GM12878 (cell line): Measurements from ENCODE around the gene HBA2. TPM values are rescaled to one million over a fixed set of nuclear protein-coding genes. Genes with fewer than 3 reads are reported as not detected.

Source experiments
- ATAC-seq: fragments of 200-7000 bp; cut with Tn5 transposase; 3 replicates; pipeline ENCODE4 v1.9.1; 2020; ENCODE audit warnings: mild to moderate bottlenecking, moderate library complexity
- BruUV-seq: library from RNA; stranded (reverse); fragments of 400-500 nt; replicated peaks from 2 replicates; lab custom pipeline; 2021; lab: Mats Ljungman, UMichigan
- CTCF ChIA-PET: fragments of 300-600 bp; sonication (Branson Sonifier 250); formaldehyde crosslinking; extraction: SDS; loops from one replicate; lab custom pipeline; 2021; ENCODE audit warnings: inconsistent platforms; lab: Yijun Ruan, JAX
- POLR2A ChIA-PET: fragments of 350-600 bp; formaldehyde crosslinking; extraction: SDS; loops from one replicate; lab custom pipeline; 2021; ENCODE audit warnings: inconsistent platforms; lab: Charles Lee
- RAD21 ChIA-PET: fragments of 300-600 bp; sonication (Branson Sonifier 250); formaldehyde crosslinking; loops from one replicate; lab custom pipeline; 2023; ENCODE audit warnings: antibody characterized with exemption; ENCODE audit not compliant: unreplicated experiment; lab: Charles Lee
- SMC1A ChIA-PET: fragments of 300-600 bp; sonication (Branson Sonifier 250); formaldehyde crosslinking; loops from one replicate; lab custom pipeline; 2023; ENCODE audit not compliant: unreplicated experiment, uncharacterized antibody; lab: Charles Lee
- DNase-seq: peaks from one replicate; pipeline ENCODE4 v3.0.0-alpha.2; 2011; ENCODE audit warnings: low read depth, low spot score
- FAIRE-seq: peaks from 3 replicates; lab custom pipeline; 2011; peaks lifted over from hg19 to GRCh38; lab: Jason Lieb, UNC
- H2AFZ ChIP-seq: 2 replicates; pipeline ENCODE4 v1.6.0; 2011; ENCODE audit warnings: low read depth, low read length, control low read depth; ENCODE audit not compliant: control insufficient read depth
- H3K27ac ChIP-seq: 2 replicates; pipeline ENCODE4 v1.5.1; 2011; ENCODE audit warnings: control low read depth; ENCODE audit not compliant: control insufficient read depth, insufficient read depth
- H3K27me3 ChIP-seq, 2 experiments: replicated peaks in 1 of 2; 2 replicates each; pipeline versions ENCODE4 v1.6.0 to v1.6.1; 2011; ENCODE audit warnings: low read length in 1 of 2; ENCODE audit not compliant: control insufficient read depth in 2 of 2, insufficient read depth in 2 of 2
- H3K36me3 ChIP-seq, 2 experiments: 2 replicates each; pipeline ENCODE4 v1.5.1; 2011; ENCODE audit warnings: low read length in 1 of 2; ENCODE audit not compliant: control insufficient read depth in 2 of 2, insufficient read depth in 2 of 2
- H3K4me1 ChIP-seq: 2 replicates; pipeline ENCODE4 v1.6.1; 2011; ENCODE audit warnings: mild to moderate bottlenecking, low read length, moderate library complexity, mixed read lengths; ENCODE audit not compliant: control insufficient read depth, insufficient read depth
- H3K4me2 ChIP-seq: 2 replicates; pipeline ENCODE4 v1.6.0; 2011; ENCODE audit warnings: control low read depth; ENCODE audit not compliant: control insufficient read depth, insufficient read depth
- H3K4me3 ChIP-seq: fragments of 200-600 bp; sonication (generic); 2 replicates; pipeline ENCODE4 v1.5.1; 2016
- H3K79me2 ChIP-seq: 2 replicates; pipeline ENCODE4 v1.6.0; 2011; ENCODE audit warnings: low read length; ENCODE audit not compliant: control insufficient read depth, insufficient read depth
- H3K9ac ChIP-seq: 2 replicates; pipeline ENCODE4 v1.8.0; 2011; ENCODE audit warnings: low read length, control low read depth, mixed read lengths; ENCODE audit not compliant: control insufficient read depth, insufficient read depth
- H3K9me3 ChIP-seq: replicated peaks from 3 replicates; pipeline ENCODE4 v1.5.1; 2011; ENCODE audit warnings: mild to moderate bottlenecking, low read length; ENCODE audit not compliant: control insufficient read depth, insufficient read depth
- H4K20me1 ChIP-seq: 2 replicates; pipeline ENCODE4 v1.6.0; 2011; ENCODE audit not compliant: control insufficient read depth, insufficient read depth
- BMI1 ChIP-seq: fragments of 450-650 bp; IDR thresholded peaks from 2 replicates; pipeline ENCODE4 v1.6.1; 2016; ENCODE audit warnings: mild to moderate bottlenecking, moderate library complexity, borderline replicate concordance
- CBX5 ChIP-seq: sonication (generic); IDR thresholded peaks from 2 replicates; pipeline ENCODE4 v1.6.1; 2016; ENCODE audit warnings: low read depth, moderate library complexity, mild to moderate bottlenecking, inconsistent platforms
- DPF2 ChIP-seq: fragments of 450-650 bp; IDR thresholded peaks from 2 replicates; pipeline ENCODE4 v1.6.1; 2017; ENCODE audit warnings: mild to moderate bottlenecking
- EP300 ChIP-seq, 2 experiments: fragments of 150-350 bp in 1 of 2; IDR thresholded peaks; 2 replicates each; pipeline ENCODE4 v1.6.1; 2011 to 2012; ENCODE audit warnings: low read depth in 2 of 2, low read length in 2 of 2, borderline replicate concordance in 1 of 2, improper control_type of control experiment in 1 of 2, inconsistent platforms in 1 of 2; ENCODE audit not compliant: control insufficient read depth in 1 of 2
- FOS ChIP-seq: IDR thresholded peaks from 3 replicates; pipeline ENCODE4 v1.6.1; 2011; ENCODE audit warnings: borderline replicate concordance; ENCODE audit not compliant: insufficient read length; ENCODE audit errors: extremely low read depth
- HDAC6 ChIP-seq: fragments of 200-600 bp; sonication (generic); IDR thresholded peaks from one replicate; pipeline ENCODE4 v1.8.0; 2017; ENCODE audit warnings: antibody characterized with exemption; ENCODE audit not compliant: unreplicated experiment
- MEF2A ChIP-seq: IDR thresholded peaks from 2 replicates; pipeline ENCODE4 v1.6.1; 2011; ENCODE audit warnings: low read depth, mild to moderate bottlenecking, low read length, moderate library complexity; ENCODE audit not compliant: insufficient read depth
- NFYA ChIP-seq: IDR thresholded peaks from 2 replicates; pipeline ENCODE4 v1.6.1; 2011; ENCODE audit warnings: low read depth, mild to moderate bottlenecking, low read length, improper control_type of control experiment, borderline replicate concordance
- POLR2AphosphoS5 ChIP-seq: IDR thresholded peaks from 2 replicates; pipeline ENCODE4 v1.6.1; 2011; ENCODE audit warnings: mild to moderate bottlenecking, low read length, inconsistent platforms
- POU2F2 ChIP-seq: IDR thresholded peaks from 3 replicates; pipeline ENCODE4 v1.6.1; 2011; ENCODE audit warnings: low read depth, mild to moderate bottlenecking, low read length, borderline replicate concordance
- RELA ChIP-seq: fragments of 450-650 bp; IDR thresholded peaks from 2 replicates; pipeline ENCODE4 v1.8.0; 2014; ENCODE audit warnings: borderline replicate concordance; ENCODE audit not compliant: partially characterized antibody
- SKIL ChIP-seq: fragments of 450-650 bp; IDR thresholded peaks from 2 replicates; pipeline ENCODE4 v1.6.1; 2017; ENCODE audit warnings: mild to moderate bottlenecking, low read depth, inconsistent platforms; ENCODE audit not compliant: poor library complexity, severe bottlenecking
- SMAD1 ChIP-seq: fragments of 450-650 bp; IDR thresholded peaks from 2 replicates; pipeline ENCODE4 v1.6.1; 2018; ENCODE audit warnings: mild to moderate bottlenecking, low read depth; ENCODE audit not compliant: partially characterized antibody
- SMARCA5 ChIP-seq: fragments of 450-650 bp; IDR thresholded peaks from 2 replicates; pipeline ENCODE4 v1.6.1; 2017; ENCODE audit warnings: mild to moderate bottlenecking
- SP1 ChIP-seq: IDR thresholded peaks from one replicate; pipeline ENCODE4 v1.6.1; 2011; ENCODE audit warnings: low read depth, low read length
- USF2 ChIP-seq: IDR thresholded peaks from 2 replicates; pipeline ENCODE4 v1.6.1; 2011; ENCODE audit warnings: low read depth, low read length, improper control_type of control experiment, borderline replicate concordance
- ZNF217 ChIP-seq: fragments of 450-650 bp; IDR thresholded peaks from 2 replicates; pipeline ENCODE4 v1.6.1; 2017; ENCODE audit warnings: antibody characterized with exemption, mild to moderate bottlenecking
- WGBS: methylation state at CpG from one replicate; pipeline ENCODE4 v1.1.6; 2016; ENCODE audit warnings: low lambda C conversion rate; ENCODE audit not compliant: insufficient replicate concordance, insufficient coverage; ENCODE audit errors: missing lambda C conversion rate; 5-methylcytosine and 5-hydroxymethylcytosine counted together
- in situ Hi-C: fragments of 300-500 bp; cut with MboI; formaldehyde crosslinking; loops from 9 replicates; pipeline ENCODE4 v1.14.3; 2018; ENCODE audit warnings: mixed read lengths
- intact Hi-C: fragments of 100-400 bp; cut with micrococcal nuclease; formaldehyde crosslinking; loops from one replicate; pipeline ENCODE4 v1.14.2; 2022; ENCODE audit not compliant: unreplicated experiment
- polyA plus RNA-seq, 11 experiments: library from polyadenylated mRNA; depleted of rRNA in 4 of 11; unstranded in 6 of 11; stranded (reverse) in 5 of 11; fragments of >200 nt; fragmentation: Nextera tagmentation in 4 of 11; fragmentation: Illumina TruSeq in 1 of 11; extraction: Ambion mirVana in 4 of 11; extraction: Trizol in 1 of 11; gene quantifications; 1 replicate in 1 of 11; 2 replicates in 10 of 11; pipeline versions ENCODE4 v1.2.1 to v1.2.3, GENCODE V29; 2011 to 2016; ENCODE audit warnings: inconsistent platforms in 2 of 11, missing spikeins in 2 of 11, low read depth in 1 of 11
- total RNA-seq, 4 experiments: library from RNA; depleted of rRNA in 3 of 4; stranded (reverse); fragments of >200 nt in 3 of 4; fragmentation: Illumina TruSeq in 1 of 4; extraction: Trizol in 1 of 4; gene quantifications; 2 replicates each; pipeline versions ENCODE4 v1.2.1 to v1.2.3, GENCODE V29; 2013 to 2021

HBA2 gene
- total and polyA plus RNA-seq, 10 of the 15 experiments (the other 5 are each of a cell fraction or from before 2014, with no cell fraction given): 0.30 to 0.96 (median 0.92) TPM; not detected in 7

- no peak for TF ChIP-seq HDAC6
These were observed 47.7 kb upstream of the HBA2 start (continued) for GRCh38 chr16:125011-125410.

GRCh38 chr16:129075-129474 is 43.6 kb upstream of the HBA2 start:
- Histone ChIP-seq H3K4me2 (no peak overlapping the region), H3K27ac (no peak overlapping the region), H4K20me1 (no peaks in the 10 kb centered on the region), H3K4me1 (peaks cover 11% of the 10 kb centered on the region), H3K79me2 (peaks cover 12% of the 10 kb centered on the region), H3K9me3 (no peaks in the 10 kb centered on the region; the same call in 2 of the 3 replicates), H3K36me3 (no peaks in the 10 kb centered on the region; a peak in 1 of 4 replicates), H2AFZ (no peak overlapping the region), H3K9ac (no peak overlapping the region), H3K4me3 (no peak overlapping the region), H3K27me3 (no peaks in the 10 kb centered on the region)
- BruUV-seq: no TSS peak
- ChIA-PET SMC1A (interaction anchor here (0.6 kb wide), 1 partner anchor 98 kb away, joined by 3 read pairs; no protein-coding TSS in a partner anchor), CTCF (interaction anchor here (1.7 kb wide), 1 partner anchor 22 kb away, joined by 5 read pairs; no protein-coding TSS in a partner anchor), POLR2A (interaction anchor here (0.6 kb wide), 1 partner anchor 9 kb away, joined by 5 read pairs; the partner anchor contains the start of gene NPRL3), RAD21 (no interaction called here)
- DNase-seq (no peak), FAIRE-seq (no peak), ATAC-seq (no peak)
- TF ChIP-seq FOS (no peak), RELA (no peak), NFYA (no peak), MEF2A (no peak), EP300 (IDR thresholded peaks at IDR 0.05; ENCODE audit: borderline replicate concordance in 1 of 2, control insufficient read depth in 1 of 2, low read depth in 2 of 2, low read length in 2 of 2) (no peak), POU2F2 (no peak), SMARCA5 (no peak), ZNF217 (no peak), SKIL (no peak), SP1 (no peak), USF2 (no peak), CBX5 (no peak), SMAD1 (no peak), POLR2AphosphoS5 (no peak), DPF2 (no peak), HDAC6 (no peak), BMI1 (no peak)
- in situ Hi-C loops: no loop called here
- intact Hi-C loops: no loop called here
- 73% methylated on average over 2 of the region's 2 CpGs for WGBS
